ENCODE measurements around the gene ARHGAP36. TPM values are rescaled to one million over a fixed set of nuclear protein-coding genes. Genes with fewer than 3 reads are reported as not detected.

The ARHGAP36 gene, protein sequence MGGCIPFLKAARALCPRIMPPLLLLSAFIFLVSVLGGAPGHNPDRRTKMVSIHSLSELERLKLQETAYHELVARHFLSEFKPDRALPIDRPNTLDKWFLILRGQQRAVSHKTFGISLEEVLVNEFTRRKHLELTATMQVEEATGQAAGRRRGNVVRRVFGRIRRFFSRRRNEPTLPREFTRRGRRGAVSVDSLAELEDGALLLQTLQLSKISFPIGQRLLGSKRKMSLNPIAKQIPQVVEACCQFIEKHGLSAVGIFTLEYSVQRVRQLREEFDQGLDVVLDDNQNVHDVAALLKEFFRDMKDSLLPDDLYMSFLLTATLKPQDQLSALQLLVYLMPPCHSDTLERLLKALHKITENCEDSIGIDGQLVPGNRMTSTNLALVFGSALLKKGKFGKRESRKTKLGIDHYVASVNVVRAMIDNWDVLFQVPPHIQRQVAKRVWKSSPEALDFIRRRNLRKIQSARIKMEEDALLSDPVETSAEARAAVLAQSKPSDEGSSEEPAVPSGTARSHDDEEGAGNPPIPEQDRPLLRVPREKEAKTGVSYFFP
- not detected for total RNA-seq

DNA sequence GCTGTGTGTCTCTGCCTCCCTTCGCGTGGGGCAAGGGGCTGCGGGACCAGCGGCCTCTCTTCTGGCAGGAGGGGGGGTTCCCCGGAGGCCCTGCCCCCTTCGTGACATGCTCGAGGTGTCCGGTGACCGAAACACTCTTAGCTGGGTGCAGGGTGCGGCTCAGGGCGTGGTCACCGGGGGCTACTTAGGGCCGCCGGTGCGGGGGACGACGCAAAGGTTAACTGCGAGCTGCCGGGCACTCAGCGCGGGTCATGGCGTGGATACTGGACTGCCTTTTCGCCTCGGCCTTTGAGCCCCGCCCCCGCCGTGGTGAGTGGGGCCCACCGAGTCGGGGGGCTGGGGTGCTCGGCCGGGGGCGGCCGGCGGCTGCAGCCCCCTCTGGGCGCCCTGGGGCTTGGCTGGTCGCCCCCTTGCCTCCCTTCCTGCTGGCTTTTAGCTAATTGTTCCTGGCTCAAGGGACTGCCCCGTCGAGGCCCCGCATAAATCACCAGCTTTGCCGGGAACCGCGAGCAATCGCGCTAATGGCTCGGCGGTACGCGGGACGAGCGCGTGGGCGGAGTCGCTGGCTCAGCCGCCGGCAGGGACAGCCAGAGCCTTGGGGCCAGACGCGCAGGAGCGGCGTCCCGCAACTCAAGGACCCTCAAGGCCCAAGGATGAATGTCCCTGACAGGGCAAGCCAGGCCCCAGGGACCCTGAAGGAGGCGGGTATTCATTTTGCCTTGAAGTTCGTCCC is at the start of gene ARHGAP36:
TSS of gene ARHGAP36 (plus strand) at position 211 of the 733 bp plus-strand sequence. CDS start 23,320 bp downstream, outside the sequence.
- Mint-ChIP-seq H3K4me3 (no peak within 1 kb of the TSS), H3K36me3 (ENCODE audit: insufficient read depth) (no peaks in the 10 kb centered on the region), H3K27me3 (ENCODE audit: low read depth) (peaks cover 32% of the 10 kb centered on the region), H3K4me1 (ENCODE audit: low read depth) (no peaks in the 10 kb centered on the region), H3K9me3 (no peaks in the 10 kb centered on the region)
- ATAC-seq (no peak), DNase-seq (no peak)

DNA sequence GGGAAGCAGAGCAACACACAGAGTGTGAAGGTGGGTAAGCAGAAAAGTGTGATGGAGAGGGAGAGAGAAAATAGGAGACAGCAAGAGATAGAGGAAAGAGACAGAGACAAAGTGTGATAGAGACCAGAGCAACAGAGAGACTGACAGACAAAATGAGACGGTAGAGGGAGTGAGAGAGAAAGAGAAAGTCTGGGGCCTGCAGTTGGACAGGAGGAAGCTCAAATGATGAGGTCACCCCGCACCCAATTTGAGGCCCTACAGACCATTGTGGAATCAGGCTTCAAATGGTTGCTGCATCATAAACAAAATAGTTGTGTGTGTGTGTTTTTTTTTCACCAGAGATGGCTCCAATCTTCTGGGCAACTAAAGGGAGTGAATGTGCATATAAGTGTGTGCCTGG is 48.0 kb upstream of the ARHGAP36 start:
- DNase-seq = no peak
- no peak for ATAC-seq
- Mint-ChIP-seq H3K9me3 (no peaks in the 10 kb centered on the region), H3K36me3 (ENCODE audit: insufficient read depth) (no peaks in the 10 kb centered on the region), H3K4me1 (ENCODE audit: low read depth) (no peaks in the 10 kb centered on the region), H3K4me3 (no peak overlapping the region), H3K27me3 (ENCODE audit: low read depth) (no peaks in the 10 kb centered on the region)

DNA sequence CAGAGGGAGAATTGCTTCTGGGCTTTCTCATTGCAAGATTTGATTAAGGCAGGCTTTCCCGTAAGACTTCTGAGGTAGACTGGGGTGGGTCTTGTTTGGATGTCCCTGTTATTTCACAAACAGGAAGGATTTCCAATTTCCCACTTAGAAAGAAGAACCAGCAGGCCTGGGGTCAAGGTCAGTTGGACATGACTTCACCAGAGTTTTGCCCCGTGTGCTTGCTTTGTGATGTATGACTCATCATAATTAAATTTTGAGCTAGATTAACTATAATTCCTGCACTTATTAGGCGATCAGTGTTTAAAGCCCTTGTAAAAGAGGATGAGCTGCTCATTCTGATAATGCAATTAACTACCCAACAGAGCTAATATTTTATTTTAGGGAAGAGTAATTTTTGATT is 32.8 kb upstream of the ARHGAP36 start:
- Mint-ChIP-seq H3K27me3 (ENCODE audit: low read depth) (peaks cover 22% of the 10 kb centered on the region), H3K36me3 (ENCODE audit: insufficient read depth) (no peaks in the 10 kb centered on the region), H3K4me1 (ENCODE audit: low read depth) (no peaks in the 10 kb centered on the region), H3K4me3 (no peak overlapping the region), H3K9me3 (peaks cover 3% of the 10 kb centered on the region)
- no peak for ATAC-seq
- no peak for DNase-seq

DNA sequence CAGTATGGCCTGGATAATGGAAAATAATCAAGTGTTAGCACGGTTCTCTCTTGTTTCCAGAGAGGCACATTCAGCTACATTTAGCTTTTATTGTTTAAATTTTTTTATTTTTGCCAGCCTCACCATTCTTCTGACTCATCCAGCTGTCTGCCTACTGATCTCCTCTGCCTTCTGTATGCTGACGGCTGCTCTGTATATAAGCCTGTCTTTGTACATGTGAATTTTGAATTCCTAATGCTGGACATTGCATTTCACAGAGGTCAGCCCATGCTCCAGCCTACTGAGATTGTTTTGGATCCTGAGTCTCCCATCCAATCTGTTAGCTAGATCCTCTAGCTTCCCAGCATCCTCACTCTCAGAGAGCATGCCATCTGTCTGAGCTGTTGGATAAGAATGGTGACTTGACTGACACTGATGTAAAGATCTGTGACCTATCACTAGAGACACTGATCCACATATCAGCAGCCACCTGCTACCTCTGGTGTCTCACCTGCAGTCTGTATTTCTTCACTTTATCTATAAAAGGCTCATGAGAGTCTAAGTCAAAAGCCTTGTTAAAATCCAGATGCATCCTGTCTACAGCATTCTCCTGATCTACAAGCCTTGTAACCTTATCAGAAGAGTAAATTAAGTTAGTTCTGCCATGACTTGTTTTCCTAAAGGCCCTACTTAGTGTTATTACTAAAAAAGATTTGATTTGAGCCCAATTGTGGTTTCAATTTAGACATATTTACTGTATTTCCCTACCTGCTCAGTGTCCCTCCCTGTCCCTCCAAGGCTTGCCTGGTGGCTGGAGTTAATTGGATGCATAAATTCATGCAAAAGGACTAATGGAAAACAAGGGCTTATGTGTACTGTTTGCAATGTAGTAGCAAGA is 25.6 kb upstream of the ARHGAP36 start:
- H3K9me3 Mint-ChIP-seq = no peaks in the 10 kb centered on the region
- no peaks in the 10 kb centered on the region for H3K4me1 Mint-ChIP-seq (ENCODE audit: low read depth)
- DNase-seq (no peak), ATAC-seq (no peak)
- no peaks in the 10 kb centered on the region for H3K36me3 Mint-ChIP-seq (ENCODE audit: insufficient read depth)
- no peak overlapping the region for H3K4me3 Mint-ChIP-seq
- peaks cover 4% of the 10 kb centered on the region for H3K27me3 Mint-ChIP-seq (ENCODE audit: low read depth)

DNA sequence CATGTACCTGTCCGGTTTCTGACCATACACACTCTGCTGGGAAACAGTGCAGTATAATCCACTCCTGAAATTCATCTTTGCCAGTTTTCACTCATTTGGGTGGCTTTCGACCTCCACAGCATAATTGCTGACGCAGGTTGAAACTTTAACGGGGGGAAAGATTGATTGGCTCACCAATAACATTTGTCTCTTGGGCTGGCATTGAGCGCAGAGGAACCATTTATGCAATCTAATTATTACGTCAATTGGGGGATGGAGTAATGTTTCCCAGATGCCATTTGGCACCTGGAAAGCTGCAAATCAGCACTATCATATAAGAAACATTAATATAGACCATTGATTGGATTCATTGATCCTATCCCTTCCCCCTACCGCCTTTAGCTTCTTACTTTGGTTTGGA is 24.1 kb upstream of the ARHGAP36 start:
- H3K9me3 Mint-ChIP-seq = no peaks in the 10 kb centered on the region
- no peaks in the 10 kb centered on the region for H3K27me3 Mint-ChIP-seq (ENCODE audit: low read depth)
- H3K4me1 Mint-ChIP-seq (ENCODE audit: low read depth) = no peaks in the 10 kb centered on the region
- ATAC-seq (no peak), DNase-seq (no peak)
- no peak overlapping the region for H3K4me3 Mint-ChIP-seq
- no peaks in the 10 kb centered on the region for H3K36me3 Mint-ChIP-seq (ENCODE audit: insufficient read depth)

DNA sequence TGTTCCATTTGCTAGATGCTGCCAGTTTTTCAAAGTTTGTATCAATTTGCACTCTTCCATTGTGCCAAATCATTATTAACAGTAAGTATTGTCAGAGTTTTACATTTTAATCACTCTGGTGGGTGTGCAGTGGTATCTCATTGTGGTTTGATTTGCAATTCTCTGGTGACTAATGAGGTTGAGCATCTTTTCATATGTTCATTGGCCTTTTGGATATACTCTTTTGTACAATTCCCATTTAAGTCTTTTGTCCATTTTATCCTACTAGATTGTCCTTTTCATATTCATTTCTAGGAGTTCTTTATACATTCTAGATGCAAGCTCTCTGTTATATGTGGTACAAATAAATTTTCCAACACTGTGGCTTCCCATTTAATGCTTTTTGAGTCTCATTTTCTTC is 17.4 kb upstream of the ARHGAP36 start:
- no peaks in the 10 kb centered on the region for H3K4me1 Mint-ChIP-seq (ENCODE audit: low read depth)
- no peak overlapping the region for H3K4me3 Mint-ChIP-seq
- H3K27me3 Mint-ChIP-seq (ENCODE audit: low read depth) = peaks cover 5% of the 10 kb centered on the region
- DNase-seq = no peak
- ATAC-seq = no peak
- no peaks in the 10 kb centered on the region for H3K9me3 Mint-ChIP-seq
- no peaks in the 10 kb centered on the region for H3K36me3 Mint-ChIP-seq (ENCODE audit: insufficient read depth)

DNA sequence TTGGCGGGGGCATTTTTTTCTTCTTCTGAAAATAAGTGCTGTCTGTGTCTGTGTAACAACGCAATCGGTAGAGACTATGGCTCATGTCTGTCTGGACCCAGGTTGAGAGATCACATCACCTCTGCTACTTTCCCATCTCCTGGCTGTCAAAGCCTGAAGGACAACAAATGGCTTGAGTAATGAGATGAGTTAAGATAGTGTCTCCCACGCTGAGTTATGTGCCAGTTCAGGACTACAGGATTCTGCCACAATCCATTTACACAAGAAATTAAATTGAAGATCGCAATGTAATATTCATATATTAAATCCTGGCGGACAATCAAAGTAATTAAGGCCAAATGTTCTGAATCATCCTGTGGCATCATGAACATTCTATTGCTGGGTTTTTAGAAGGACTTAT is 16.5 kb upstream of the ARHGAP36 start:
- Mint-ChIP-seq H3K36me3 (ENCODE audit: insufficient read depth) (no peaks in the 10 kb centered on the region), H3K27me3 (ENCODE audit: low read depth) (peaks cover 14% of the 10 kb centered on the region), H3K4me3 (no peak overlapping the region), H3K4me1 (ENCODE audit: low read depth) (no peaks in the 10 kb centered on the region), H3K9me3 (no peaks in the 10 kb centered on the region)
- no peak for DNase-seq
- no peak for ATAC-seq

DNA sequence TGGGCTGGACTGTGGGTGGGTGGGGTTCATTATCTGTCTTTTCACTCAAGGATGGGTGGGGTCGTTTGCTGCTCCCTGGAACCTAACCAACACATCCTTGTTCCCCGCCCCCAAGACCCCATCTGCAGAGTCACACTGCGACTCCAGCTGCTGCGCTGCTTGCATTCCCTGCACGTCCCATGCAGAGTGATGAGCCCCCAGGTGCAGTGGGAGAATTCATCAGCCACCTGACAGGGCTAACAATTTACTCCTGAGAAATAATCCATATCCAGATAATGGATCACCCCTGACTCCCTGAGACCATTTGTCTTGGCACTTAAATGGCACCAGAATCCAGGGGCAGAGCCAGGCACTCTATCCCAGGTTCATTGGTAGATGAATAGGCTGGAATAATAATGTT is 12.4 kb upstream of the ARHGAP36 start:
- Mint-ChIP-seq H3K9me3 (no peaks in the 10 kb centered on the region), H3K36me3 (ENCODE audit: insufficient read depth) (no peaks in the 10 kb centered on the region), H3K4me1 (ENCODE audit: low read depth) (no peaks in the 10 kb centered on the region), H3K4me3 (no peak overlapping the region), H3K27me3 (ENCODE audit: low read depth) (peaks cover 14% of the 10 kb centered on the region)
- ATAC-seq = no peak
- DNase-seq = no peak

DNA sequence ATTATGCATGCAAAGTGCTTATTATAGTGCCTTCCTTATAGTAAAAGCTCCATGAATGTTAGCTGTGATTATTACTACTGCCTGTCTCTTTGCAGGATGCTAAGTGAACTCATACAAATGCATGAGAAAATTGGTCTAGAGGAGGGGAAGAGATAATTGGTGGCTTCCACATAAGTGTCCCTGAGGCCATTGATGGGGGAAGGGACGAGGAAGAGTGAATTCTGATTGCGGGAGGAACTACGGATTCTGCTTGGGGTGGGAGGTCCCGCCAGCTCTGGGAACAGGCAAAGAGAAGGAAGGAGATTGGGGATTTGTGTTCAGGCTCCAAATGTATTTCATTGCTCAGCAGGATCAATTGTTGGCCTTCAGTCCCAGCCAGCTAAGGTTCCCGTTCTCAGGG is 11.6 kb upstream of the ARHGAP36 start:
- Mint-ChIP-seq H3K27me3 (ENCODE audit: low read depth) (peaks cover 14% of the 10 kb centered on the region), H3K4me3 (no peak overlapping the region), H3K9me3 (no peaks in the 10 kb centered on the region), H3K4me1 (ENCODE audit: low read depth) (no peaks in the 10 kb centered on the region), H3K36me3 (ENCODE audit: insufficient read depth) (no peaks in the 10 kb centered on the region)
- ATAC-seq (no peak), DNase-seq (no peak)

DNA sequence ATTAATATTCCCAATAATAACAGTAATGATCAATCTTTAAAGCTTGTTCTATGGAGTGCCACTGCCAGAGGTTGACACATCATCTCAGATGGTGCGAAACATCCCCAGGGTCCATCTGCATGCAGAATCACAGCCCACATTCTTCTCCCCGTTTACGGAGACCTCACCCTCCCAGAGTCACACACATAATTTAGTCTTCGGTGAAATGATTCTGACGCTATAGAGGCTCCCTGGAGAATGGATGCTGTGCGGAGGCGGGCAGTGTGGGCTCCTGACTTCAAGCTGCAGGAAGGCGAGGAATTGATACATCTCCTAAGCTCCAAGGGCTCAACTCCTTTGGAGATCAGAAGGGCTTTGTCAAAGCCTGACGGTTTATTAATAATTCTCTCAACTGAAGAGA is 11.0 kb upstream of the ARHGAP36 start:
- DNase-seq (no peak), ATAC-seq (no peak)
- no peaks in the 10 kb centered on the region for H3K9me3 Mint-ChIP-seq
- no peak overlapping the region for H3K4me3 Mint-ChIP-seq
- no peaks in the 10 kb centered on the region for H3K36me3 Mint-ChIP-seq (ENCODE audit: insufficient read depth)
- H3K27me3 Mint-ChIP-seq (ENCODE audit: low read depth) = peaks cover 14% of the 10 kb centered on the region
- no peaks in the 10 kb centered on the region for H3K4me1 Mint-ChIP-seq (ENCODE audit: low read depth)

DNA sequence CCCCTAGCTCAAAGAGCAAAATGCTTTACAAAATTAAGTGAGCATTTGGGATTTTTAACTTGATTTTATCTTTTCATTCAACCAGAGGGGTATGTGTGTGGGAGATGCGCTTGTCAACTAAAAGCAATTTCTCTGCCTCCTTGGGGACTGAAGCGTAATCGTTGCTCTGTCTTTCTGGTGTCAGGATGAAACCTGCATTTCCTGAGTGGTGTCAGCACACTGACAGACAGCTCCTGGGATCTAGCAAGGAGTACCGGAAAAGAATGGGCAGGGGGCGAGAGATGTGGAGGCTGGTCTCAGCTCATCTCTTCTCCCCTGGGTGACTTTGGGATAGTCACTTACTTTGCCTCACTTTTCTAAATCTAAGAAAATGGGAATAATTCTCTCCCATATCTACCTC is 5.1 kb upstream of the ARHGAP36 start:
- Mint-ChIP-seq H3K4me1 (ENCODE audit: low read depth) (no peaks in the 10 kb centered on the region), H3K9me3 (no peaks in the 10 kb centered on the region), H3K36me3 (ENCODE audit: insufficient read depth) (no peaks in the 10 kb centered on the region), H3K4me3 (no peak overlapping the region), H3K27me3 (ENCODE audit: low read depth) (peaks cover 11% of the 10 kb centered on the region)
- DNase-seq (no peak), ATAC-seq (no peak)

DNA sequence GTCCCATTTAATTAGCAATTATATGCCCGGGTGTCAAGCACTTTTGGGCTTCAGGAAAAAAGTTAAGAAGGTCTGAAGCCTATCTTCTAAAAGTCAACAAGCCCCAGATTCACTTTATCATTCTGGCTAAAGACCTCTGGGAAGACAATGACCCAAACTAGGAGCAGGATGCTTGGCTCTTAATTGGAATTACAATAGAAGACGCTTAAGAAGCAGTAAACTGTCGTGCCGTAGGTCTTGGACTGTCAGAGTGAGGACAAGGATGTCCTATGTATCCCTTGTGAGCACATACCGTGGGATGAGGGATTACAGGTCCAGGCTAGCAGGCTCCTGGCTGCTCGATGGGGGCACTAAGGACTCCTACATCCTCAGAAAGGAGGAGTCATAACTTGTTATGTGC is 3.2 kb upstream of the ARHGAP36 start:
- Mint-ChIP-seq H3K4me1 (ENCODE audit: low read depth) (no peaks in the 10 kb centered on the region), H3K36me3 (ENCODE audit: insufficient read depth) (no peaks in the 10 kb centered on the region), H3K9me3 (no peaks in the 10 kb centered on the region), H3K27me3 (ENCODE audit: low read depth) (peaks cover 22% of the 10 kb centered on the region), H3K4me3 (no peak overlapping the region)
- ATAC-seq (no peak), DNase-seq (no peak)

DNA sequence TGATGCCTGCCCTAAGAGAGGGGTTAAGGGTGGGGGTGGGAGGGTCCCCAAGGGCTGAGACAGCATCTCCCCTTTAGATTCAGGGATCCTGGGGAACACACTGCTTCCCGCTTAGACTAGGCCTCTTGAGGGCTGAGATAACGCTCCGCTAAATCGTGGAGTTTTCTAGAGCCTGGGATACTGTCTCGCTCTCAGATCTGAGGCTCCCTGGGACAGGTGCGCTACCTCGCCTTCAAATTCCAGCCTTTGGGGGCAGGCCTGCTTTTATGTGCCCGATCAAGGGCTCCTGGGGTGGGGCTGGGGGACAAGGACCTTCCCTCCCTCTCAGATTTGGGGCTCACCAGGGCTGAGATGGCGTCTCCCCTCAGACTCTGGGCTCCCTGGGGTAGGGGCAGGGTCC is 440 bp upstream of the ARHGAP36 start:
- Mint-ChIP-seq H3K4me3 (no peak overlapping the region), H3K9me3 (no peaks in the 10 kb centered on the region), H3K36me3 (ENCODE audit: insufficient read depth) (no peaks in the 10 kb centered on the region), H3K4me1 (ENCODE audit: low read depth) (no peaks in the 10 kb centered on the region), H3K27me3 (ENCODE audit: low read depth) (peaks cover 35% of the 10 kb centered on the region)
- ATAC-seq = no peak
- no peak for DNase-seq

DNA sequence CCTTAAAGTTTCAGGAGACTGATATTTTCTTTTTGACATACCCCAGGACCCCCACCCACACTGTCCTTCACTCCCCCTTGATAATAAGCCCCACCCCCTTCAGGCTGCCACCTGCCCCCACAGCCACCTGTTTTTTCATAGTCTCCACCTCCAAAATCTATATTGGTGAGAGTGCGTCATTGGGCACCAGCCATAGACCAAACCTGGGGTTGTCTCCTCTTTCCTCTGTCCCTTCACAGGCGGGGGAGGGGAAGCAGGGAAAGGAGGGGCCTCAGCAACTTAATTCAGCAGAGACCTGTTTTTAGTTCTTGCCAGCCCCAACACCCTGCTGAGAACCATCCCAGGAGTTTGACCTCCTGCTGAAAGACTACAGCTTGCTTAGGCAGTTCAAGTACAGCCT is 1.1 kb downstream of the ARHGAP36 start:
- no peaks in the 10 kb centered on the region for H3K4me1 Mint-ChIP-seq (ENCODE audit: low read depth)
- H3K27me3 Mint-ChIP-seq (ENCODE audit: low read depth) = peaks cover 39% of the 10 kb centered on the region
- no peak overlapping the region for H3K4me3 Mint-ChIP-seq
- H3K9me3 Mint-ChIP-seq = no peaks in the 10 kb centered on the region
- no peaks in the 10 kb centered on the region for H3K36me3 Mint-ChIP-seq (ENCODE audit: insufficient read depth)
- DNase-seq (no peak), ATAC-seq (no peak)
